HG02588 (cell line): ENCODE measurements around the gene CNTN1.

Experiments used
- ATAC-seq: cut with Tn5 transposase; IDR thresholded peaks from one replicate; pipeline ENCODE4 v1.9.1; 2021; ENCODE audit warnings: mild to moderate bottlenecking, moderate library complexity; ENCODE audit not compliant: unreplicated experiment

The CNTN1 gene

DNA sequence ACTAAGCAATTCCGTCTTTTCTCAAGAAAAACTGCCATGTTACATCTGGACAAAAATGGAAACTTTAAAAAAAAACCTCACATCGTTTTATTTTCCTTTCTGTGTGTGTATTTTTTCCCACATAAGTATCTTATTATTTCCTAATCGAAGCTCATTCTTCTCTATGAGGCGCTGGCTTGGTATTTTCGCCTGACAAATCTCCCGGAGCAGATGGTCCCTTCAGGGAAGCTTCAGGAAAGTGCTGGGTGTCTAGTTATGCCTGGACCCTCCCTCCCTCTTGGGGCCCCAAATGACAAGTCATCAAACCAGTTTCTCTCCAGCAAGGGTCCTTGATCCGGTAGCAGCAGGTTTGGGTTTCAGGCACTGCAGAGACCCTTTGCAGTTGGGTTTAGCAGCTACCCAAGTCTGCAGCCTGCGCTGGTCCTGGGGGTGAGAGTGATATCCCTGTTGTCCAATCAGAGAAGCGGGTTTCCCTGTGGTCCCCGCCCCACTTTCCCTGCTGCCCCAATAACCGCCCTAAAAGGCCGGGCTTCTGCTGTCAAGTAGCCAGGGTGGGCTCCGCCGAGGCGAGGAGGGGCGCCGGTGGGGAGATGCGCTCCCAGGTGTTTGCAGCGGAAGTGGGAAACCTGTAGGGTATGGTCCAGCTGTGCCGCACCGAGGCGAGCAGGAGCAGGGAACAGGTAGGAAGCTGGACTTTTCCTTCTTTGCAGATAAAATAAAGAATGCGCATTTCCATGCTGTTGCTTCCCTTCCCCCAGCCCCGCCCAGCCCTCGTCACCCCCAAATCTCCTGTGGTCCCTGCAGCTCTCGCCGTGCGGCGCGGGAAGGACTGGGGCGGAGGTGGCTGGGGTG lies at the start of gene CNTN1:
CNTN1 (plus strand) TSS at position 527 of the 852 bp plus-strand sequence.
- ATAC-seq = no peak

- ATAC-seq = no peak
Measured at GRCh38 chr12:40643506-40643905, 48.7 kb upstream of the CNTN1 start.

GRCh38 chr12:40643976-40644375 lies 48.3 kb upstream of the CNTN1 start:
- no peak for ATAC-seq

- no peak for ATAC-seq
Measured at GRCh38 chr12:40644708-40645107, 47.5 kb upstream of the CNTN1 start.

GRCh38 chr12:40645361-40645760 lies 46.9 kb upstream of the CNTN1 start:
- ATAC-seq = no peak

- ATAC-seq = no peak
Measured at GRCh38 chr12:40646456-40646855, 45.8 kb upstream of the CNTN1 start.

GRCh38 chr12:40646911-40647310 lies 45.3 kb upstream of the CNTN1 start:
- ATAC-seq = no peak

DNA sequence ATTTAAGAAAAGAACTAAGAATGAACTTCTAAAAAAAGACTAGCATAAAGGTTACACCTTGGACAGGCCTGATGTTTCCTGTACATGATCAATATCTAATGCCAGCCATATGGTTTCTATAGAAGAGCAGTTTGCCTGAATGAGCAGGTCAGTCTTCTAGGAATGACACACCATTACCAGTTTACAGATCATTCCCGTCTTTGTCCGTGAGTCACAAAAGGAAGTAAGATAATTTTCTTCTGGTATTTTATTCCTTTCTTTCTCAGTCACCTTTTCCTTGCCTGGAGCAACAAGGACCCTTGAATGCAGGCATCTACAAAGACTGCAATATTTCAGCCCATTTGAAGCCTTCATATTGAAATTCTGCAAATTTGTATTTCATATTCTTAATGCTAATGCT lies 44.6 kb upstream of the CNTN1 start:
- ATAC-seq = no peak

DNA sequence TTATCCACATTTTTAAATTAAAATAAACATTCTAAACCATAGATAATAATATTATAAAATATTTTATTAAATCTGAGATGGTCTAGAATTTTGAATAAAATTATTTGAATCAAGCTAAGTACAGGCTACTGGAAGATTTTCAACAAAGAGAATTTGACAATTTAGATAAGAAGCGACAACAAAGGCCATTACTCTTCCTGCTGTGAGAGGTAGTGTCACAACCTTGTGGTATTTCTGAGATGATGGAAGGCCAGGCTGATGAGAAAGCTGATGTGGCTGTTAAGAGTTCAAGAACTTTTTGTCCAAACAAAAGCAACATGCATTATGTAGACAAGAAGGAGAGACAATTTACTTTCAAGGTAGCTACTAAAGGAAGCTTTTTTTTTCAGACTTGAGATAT lies 43.7 kb upstream of the CNTN1 start:
- no peak for ATAC-seq

GRCh38 chr12:40650038-40650704 lies 42.1 kb upstream of the CNTN1 start:
- no peak for ATAC-seq

GRCh38 chr12:40655451-40655850 lies 36.8 kb upstream of the CNTN1 start:
- no peak for ATAC-seq

GRCh38 chr12:40662366-40662765 lies 29.9 kb upstream of the CNTN1 start:
- no peak for ATAC-seq

DNA sequence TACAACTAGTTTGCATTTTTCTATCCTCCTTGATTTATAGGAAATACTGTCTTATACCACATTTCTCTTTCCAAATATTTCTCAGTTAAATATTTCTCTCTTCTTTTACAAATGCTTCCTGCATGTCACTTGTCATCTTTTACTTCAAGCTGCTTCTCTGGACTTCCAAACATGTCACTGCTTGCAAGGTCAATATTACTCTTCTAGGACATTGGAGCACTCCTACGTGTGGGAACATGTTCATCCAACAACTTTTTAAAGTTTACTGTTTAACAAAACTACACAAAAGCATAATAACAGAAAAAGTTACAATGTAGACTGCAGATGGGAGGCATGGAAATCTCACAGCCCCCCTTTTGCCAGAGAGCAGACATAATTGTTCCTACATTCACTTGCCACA lies 28.5 kb upstream of the CNTN1 start:
- no peak for ATAC-seq

GRCh38 chr12:40668099-40668529 lies 24.1 kb upstream of the CNTN1 start:
- no peak for ATAC-seq

DNA sequence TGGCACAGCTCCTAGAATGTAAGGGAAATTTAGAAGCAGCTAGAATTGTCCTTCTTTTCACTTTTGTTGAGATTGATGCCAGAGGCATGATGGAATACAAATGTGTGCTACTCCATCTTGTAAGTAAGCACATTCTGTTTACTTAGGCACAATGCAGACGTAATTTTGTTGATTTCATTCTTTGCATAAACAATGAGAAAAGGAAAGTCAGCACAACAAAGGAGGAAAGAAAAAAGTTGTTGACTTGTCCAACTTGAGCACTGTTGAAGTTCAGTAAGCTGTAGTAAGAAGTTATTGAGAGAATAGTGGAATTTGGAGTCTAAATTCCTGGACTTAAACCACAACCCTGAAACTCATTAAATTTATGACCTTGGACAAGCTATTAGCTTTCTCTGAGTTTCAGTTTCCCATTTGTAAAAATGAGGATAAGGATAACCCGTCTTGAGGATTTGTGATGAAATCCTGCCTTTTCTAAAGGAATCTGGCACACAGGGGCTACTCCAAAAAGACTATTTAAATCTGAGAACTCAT lies 19.4 kb upstream of the CNTN1 start:
- no peak for ATAC-seq

GRCh38 chr12:40681148-40681547 lies 11.1 kb upstream of the CNTN1 start:
- ATAC-seq = no peak

- no peak for ATAC-seq
Measured at GRCh38 chr12:40684986-40685385, 7.3 kb upstream of the CNTN1 start.

- no peak for ATAC-seq
Measured at GRCh38 chr12:40688085-40688725, 4.0 kb upstream of the CNTN1 start.

DNA sequence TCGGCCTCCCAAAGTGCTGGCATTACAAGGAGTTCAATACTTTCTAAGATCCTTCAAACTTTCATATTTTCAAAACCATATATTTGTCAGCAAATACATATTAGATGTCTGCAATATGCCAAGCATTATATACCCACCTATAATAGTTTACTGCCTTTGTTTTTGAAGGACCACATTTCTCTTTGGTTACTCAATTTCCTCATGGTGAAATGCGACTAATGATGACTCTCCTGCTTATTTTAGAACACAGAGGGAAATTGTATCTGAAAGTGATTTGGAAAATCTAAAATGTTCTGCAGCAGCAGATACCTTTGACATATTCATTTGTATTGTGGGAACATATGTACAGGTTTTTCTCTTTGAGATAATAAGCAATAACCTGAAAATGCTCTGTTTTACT lies 2.7 kb upstream of the CNTN1 start:
- ATAC-seq = no peak

DNA sequence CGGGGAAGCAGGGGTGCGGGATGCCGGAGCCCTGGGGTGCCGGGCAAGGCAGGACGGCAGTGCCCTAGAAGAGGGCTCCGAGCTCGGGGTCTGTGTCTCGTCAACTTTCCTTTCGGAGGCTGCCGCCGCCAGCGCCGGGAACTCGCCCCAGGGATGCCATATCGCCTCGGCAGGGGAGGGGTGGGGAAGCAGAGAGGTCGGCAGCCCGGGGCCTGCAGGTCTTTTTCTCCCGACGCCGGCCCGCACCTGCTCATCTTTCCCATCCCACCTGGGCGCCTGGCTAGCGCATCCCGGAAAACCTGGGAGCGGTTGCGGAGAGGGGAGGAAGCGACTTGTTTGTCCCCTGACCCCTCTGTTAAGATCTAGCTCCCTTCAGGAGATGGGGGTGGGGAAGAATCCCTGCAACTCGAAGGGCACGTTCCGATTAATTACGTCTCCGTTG lies 547 bp downstream of the CNTN1 start:
- no peak for ATAC-seq

DNA sequence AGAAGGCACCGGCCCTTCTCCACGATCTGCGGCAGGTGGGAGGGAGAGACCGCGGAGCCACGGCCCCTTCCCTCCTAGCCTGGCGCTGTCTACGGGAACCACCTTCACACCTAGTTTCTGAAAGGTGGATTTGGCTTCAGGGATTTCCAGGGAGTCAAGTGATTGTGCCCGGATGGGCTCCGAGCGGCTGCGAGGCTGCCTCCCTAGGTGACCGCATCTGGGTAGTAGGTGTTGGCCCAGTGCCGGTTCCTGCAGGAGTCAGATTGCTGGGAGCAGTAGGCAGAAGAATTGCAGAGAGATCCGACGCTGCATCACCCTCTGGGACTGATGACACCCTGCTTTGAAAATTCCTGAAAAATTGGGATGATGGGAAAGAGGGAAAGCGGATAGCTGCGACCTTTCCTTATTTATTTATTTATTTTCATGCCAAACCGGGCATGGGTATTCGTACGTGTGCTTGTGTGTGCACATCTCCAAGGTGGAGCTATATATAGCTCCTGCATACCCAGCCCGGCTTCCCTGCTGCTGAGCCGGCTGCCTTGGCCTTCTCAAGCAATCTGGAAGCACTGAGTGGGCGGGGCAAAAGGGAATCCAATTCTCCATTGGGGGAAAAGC lies 1.1 kb downstream of the CNTN1 start:
- no peak for ATAC-seq
